Muscle of leg (tissue), 11 donors: ENCODE data around the gene ADCY1. TPM values are rescaled to one million over a fixed set of nuclear protein-coding genes. Genes with fewer than 3 reads are reported as not detected.
A peak's percentile ranks its signal among the peaks of the same experiment; 100 is the strongest.

Experiments used
- DNase-seq: peaks from one replicate; pipeline ENCODE4 v3.0.0; 2013
- H3K27ac ChIP-seq: one replicate; pipeline ENCODE4 v1.5.1; 2013; ENCODE audit warnings: mild to moderate bottlenecking, low read length, control low read depth
- H3K27me3 ChIP-seq: one replicate; pipeline ENCODE4 v1.6.1; 2013; ENCODE audit warnings: low read length; ENCODE audit not compliant: control insufficient read depth, insufficient read depth
- H3K36me3 ChIP-seq: one replicate; pipeline ENCODE4 v1.6.1; 2013; ENCODE audit warnings: low read length; ENCODE audit not compliant: control insufficient read depth, insufficient read depth
- H3K4me1 ChIP-seq: one replicate; pipeline ENCODE4 v1.6.1; 2013; ENCODE audit warnings: low read length; ENCODE audit not compliant: control insufficient read depth, insufficient read depth
- H3K4me3 ChIP-seq: one replicate; pipeline ENCODE4 v1.5.1; 2013; ENCODE audit warnings: low read length, control low read depth
- H3K9me3 ChIP-seq: replicated peaks from 2 replicates; pipeline ENCODE4 v1.6.1; 2013; ENCODE audit warnings: low read depth, low read length; ENCODE audit not compliant: control insufficient read depth
- WGBS: methylation state at CpG from one replicate; pipeline ENCODE4 v1.1.5; 2013; ENCODE audit warnings: missing lambda C conversion rate; ENCODE audit not compliant: insufficient coverage; 5-methylcytosine and 5-hydroxymethylcytosine counted together
- polyA plus RNA-seq, 8 donors: library from polyadenylated mRNA; unstranded; fragments of 120-200 nt; gene quantifications; one replicate each; pipeline versions ENCODE4 v1.2.1 to v1.2.3, GENCODE V29; 2013; ENCODE audit warnings: inconsistent platforms in 1 of 8, low replicate concordance in 1 of 8; ENCODE audit not compliant: insufficient read length in 8 of 8, insufficient read depth in 1 of 8
- total RNA-seq: library from RNA; stranded (reverse); fragments of 120-200 nt; gene quantifications from one replicate; pipeline ENCODE4 v1.2.4, GENCODE V29; 2013

The ADCY1 gene
- total and polyA plus RNA-seq, 9 donors: 7.1 to 15.6 (median 10.9) TPM

GRCh38 chr7:45564886-45565455, 9.2 kb upstream of the ADCY1 start:
- no peak for DNase-seq
- Histone ChIP-seq H3K27ac (peak overlapping the region; percentile 86), H3K4me3 (no peak overlapping the region), H3K9me3 (peaks cover 2% of the 10 kb centered on the region), H3K4me1 (peaks cover 27% of the 10 kb centered on the region), H3K36me3 (no peaks in the 10 kb centered on the region), H3K27me3 (peaks cover 14% of the 10 kb centered on the region)
- WGBS: 33% methylated on average over 4 of the region's 9 CpGs

GRCh38 chr7:45566386-45566785, 7.8 kb upstream of the ADCY1 start:
- no peak for DNase-seq
- Histone ChIP-seq H3K27me3 (peaks cover 20% of the 10 kb centered on the region), H3K27ac (no peak overlapping the region), H3K9me3 (no peaks in the 10 kb centered on the region), H3K36me3 (no peaks in the 10 kb centered on the region), H3K4me1 (peaks cover 27% of the 10 kb centered on the region), H3K4me3 (no peak overlapping the region)
- 100% methylated on average over 3 of the region's 5 CpGs for WGBS

GRCh38 chr7:45566961-45567360, 7.2 kb upstream of the ADCY1 start:
- 94% methylated on average over 4 of the region's 4 CpGs for WGBS
- no peaks in the 10 kb centered on the region for H3K36me3 ChIP-seq
- H3K9me3 ChIP-seq: no peaks in the 10 kb centered on the region
- no peak for DNase-seq
- no peak overlapping the region for H3K27ac ChIP-seq
- no peak overlapping the region for H3K4me3 ChIP-seq
- peaks cover 27% of the 10 kb centered on the region for H3K4me1 ChIP-seq
- H3K27me3 ChIP-seq: peaks cover 22% of the 10 kb centered on the region

- H3K4me3 ChIP-seq: no peak overlapping the region
- H3K27me3 ChIP-seq: peaks cover 24% of the 10 kb centered on the region
- H3K36me3 ChIP-seq: no peaks in the 10 kb centered on the region
- 100% methylated on average over 1 of the region's 1 CpG for WGBS
- H3K4me1 ChIP-seq: peaks cover 27% of the 10 kb centered on the region
- DNase-seq: no peak
- no peak overlapping the region for H3K27ac ChIP-seq
- H3K9me3 ChIP-seq: no peaks in the 10 kb centered on the region
Measured at GRCh38 chr7:45567713-45568112, 6.5 kb upstream of the ADCY1 start.

- Histone ChIP-seq H3K4me1 (peaks cover 24% of the 10 kb centered on the region), H3K27ac (no peak overlapping the region), H3K36me3 (no peaks in the 10 kb centered on the region), H3K4me3 (no peak overlapping the region), H3K27me3 (peaks cover 30% of the 10 kb centered on the region), H3K9me3 (no peaks in the 10 kb centered on the region)
- WGBS: 71% methylated on average over 4 of the region's 10 CpGs
- DNase-seq: no peak
Measured at GRCh38 chr7:45568536-45569289, 5.5 kb upstream of the ADCY1 start.

GRCh38 chr7:45569290-45569685, 4.9 kb upstream of the ADCY1 start:
- Histone ChIP-seq H3K27me3 (peaks cover 34% of the 10 kb centered on the region), H3K36me3 (no peaks in the 10 kb centered on the region), H3K9me3 (no peaks in the 10 kb centered on the region), H3K4me3 (no peak overlapping the region), H3K4me1 (peaks cover 21% of the 10 kb centered on the region), H3K27ac (no peak overlapping the region)
- WGBS: 80% methylated on average over 1 of the region's 1 CpG
- no peak for DNase-seq

GRCh38 chr7:45570797-45571196, 3.4 kb upstream of the ADCY1 start:
- H3K27ac ChIP-seq: no peak overlapping the region
- peaks cover 46% of the 10 kb centered on the region for H3K27me3 ChIP-seq
- H3K4me3 ChIP-seq: no peak overlapping the region
- no peaks in the 10 kb centered on the region for H3K36me3 ChIP-seq
- no peak for DNase-seq
- 100% methylated on average over 2 of the region's 9 CpGs for WGBS
- H3K9me3 ChIP-seq: no peaks in the 10 kb centered on the region
- H3K4me1 ChIP-seq: peaks cover 18% of the 10 kb centered on the region

GRCh38 chr7:45573204-45573603, 964 bp upstream of the ADCY1 start:
- H3K27ac ChIP-seq: no peak overlapping the region
- no peaks in the 10 kb centered on the region for H3K36me3 ChIP-seq
- peak overlapping the region; percentile 50 for H3K4me3 ChIP-seq
- no peaks in the 10 kb centered on the region for H3K9me3 ChIP-seq
- H3K4me1 ChIP-seq: peaks cover 28% of the 10 kb centered on the region
- H3K27me3 ChIP-seq: peaks cover 67% of the 10 kb centered on the region
- DNase-seq: no peak
- 60% methylated on average over 7 of the region's 11 CpGs for WGBS

- H3K4me3 ChIP-seq: peak overlapping the region; percentile 57
- peaks cover 64% of the 10 kb centered on the region for H3K27me3 ChIP-seq
- H3K36me3 ChIP-seq: no peaks in the 10 kb centered on the region
- DNase-seq: no peak
- peaks cover 29% of the 10 kb centered on the region for H3K4me1 ChIP-seq
- H3K9me3 ChIP-seq: no peaks in the 10 kb centered on the region
- no peak overlapping the region for H3K27ac ChIP-seq
- under 1% methylated on average over 59 of the region's 60 CpGs for WGBS
Measured at GRCh38 chr7:45574416-45574668, 174 bp downstream of the ADCY1 start.

GRCh38 chr7:45574669-45575500, 717 bp downstream of the ADCY1 start:
- Histone ChIP-seq H3K36me3 (no peaks in the 10 kb centered on the region), H3K27me3 (peaks cover 63% of the 10 kb centered on the region), H3K4me3 (peak overlapping the region; percentile 57), H3K9me3 (no peaks in the 10 kb centered on the region), H3K4me1 (peaks cover 32% of the 10 kb centered on the region), H3K27ac (no peak overlapping the region)
- peak; percentile 76 for DNase-seq
- under 1% methylated on average over 69 of the region's 72 CpGs for WGBS
